Thymus (tissue), 11 donors: ENCODE results near the gene PSMF1. TPM values are rescaled to one million over a fixed set of nuclear protein-coding genes. Genes with fewer than 3 reads are reported as not detected.

Source experiments
- DNase-seq, 9 donors: peaks; one replicate each; pipeline ENCODE4 v3.0.0-alpha.2; 2013; ENCODE audit warnings: low spot score in 9 of 9, low read depth in 6 of 9, missing footprints in 1 of 9
- H3K27ac ChIP-seq, 2 donors: one replicate each; pipeline ENCODE4 v1.5.1; 2013; ENCODE audit warnings: control low read depth in 1 of 2, low read depth in 1 of 2, low read length in 1 of 2, mild to moderate bottlenecking in 1 of 2, moderate library complexity in 1 of 2
- H3K27me3 ChIP-seq, 2 donors: one replicate each; pipeline ENCODE4 v1.5.1; 2013; ENCODE audit warnings: low read length in 1 of 2; ENCODE audit not compliant: control insufficient read depth in 2 of 2, insufficient read depth in 1 of 2
- H3K36me3 ChIP-seq, 2 donors: one replicate each; pipeline ENCODE4 v1.5.1; 2013; ENCODE audit warnings: low read length in 1 of 2, mild to moderate bottlenecking in 1 of 2, moderate library complexity in 1 of 2; ENCODE audit not compliant: control insufficient read depth in 2 of 2, insufficient read depth in 2 of 2
- H3K4me1 ChIP-seq, 2 donors: one replicate each; pipeline ENCODE4 v1.5.1; 2013; ENCODE audit warnings: low read length in 2 of 2; ENCODE audit not compliant: control insufficient read depth in 2 of 2, insufficient read depth in 2 of 2
- H3K4me3 ChIP-seq, 2 donors: one replicate each; pipeline ENCODE4 v1.5.1; 2013; ENCODE audit warnings: low read length in 2 of 2, control low read depth in 1 of 2, mild to moderate bottlenecking in 1 of 2
- H3K9me3 ChIP-seq, 2 donors: one replicate each; pipeline ENCODE4 v1.5.1; 2013; ENCODE audit warnings: low read length in 1 of 2, mild to moderate bottlenecking in 1 of 2; ENCODE audit not compliant: control insufficient read depth in 2 of 2, insufficient read depth in 1 of 2
- WGBS: extraction: QIAGEN DNeasy Blood & Tissue Kit; methylation state at CpG from one replicate; pipeline ENCODE4 v1.1.7; 2013; 5-methylcytosine and 5-hydroxymethylcytosine counted together
- polyA plus RNA-seq: library from polyadenylated mRNA; stranded (reverse); fragments of 200-250 nt; gene quantifications from one replicate; pipeline ENCODE4 v1.2.3, GENCODE V29; 2013
- total RNA-seq: library from RNA; stranded (reverse); fragments of 120-200 nt; gene quantifications from one replicate; pipeline ENCODE4 v1.2.4, GENCODE V29; 2013
- donor health status: healthy.

Gene PSMF1
- total and polyA plus RNA-seq, 2 donors, result 30.0 to 47.3 TPM

DNA sequence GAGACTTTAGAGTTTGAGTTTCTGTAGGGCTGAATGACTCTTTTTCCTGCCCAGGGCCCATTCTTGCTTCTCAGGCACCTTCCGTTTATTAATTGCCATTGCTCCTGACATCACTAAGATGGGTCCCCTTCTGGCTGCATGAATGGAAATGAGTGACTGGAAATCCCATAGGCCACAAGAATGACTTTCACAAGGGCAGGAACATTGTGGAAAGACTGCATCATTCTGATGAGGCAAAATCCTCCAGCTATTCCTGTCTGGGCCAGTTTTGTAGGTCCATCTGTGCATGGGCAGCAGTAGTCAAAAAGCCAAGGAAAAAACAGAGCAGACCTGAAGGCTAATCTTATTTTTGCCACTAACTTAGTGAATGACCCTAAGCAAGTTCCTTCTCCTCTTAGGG, 47.1 kb downstream of the PSMF1 start:
- no peak for DNase-seq
- 98% methylated on average over 1 of the region's 1 CpG for WGBS

DNA sequence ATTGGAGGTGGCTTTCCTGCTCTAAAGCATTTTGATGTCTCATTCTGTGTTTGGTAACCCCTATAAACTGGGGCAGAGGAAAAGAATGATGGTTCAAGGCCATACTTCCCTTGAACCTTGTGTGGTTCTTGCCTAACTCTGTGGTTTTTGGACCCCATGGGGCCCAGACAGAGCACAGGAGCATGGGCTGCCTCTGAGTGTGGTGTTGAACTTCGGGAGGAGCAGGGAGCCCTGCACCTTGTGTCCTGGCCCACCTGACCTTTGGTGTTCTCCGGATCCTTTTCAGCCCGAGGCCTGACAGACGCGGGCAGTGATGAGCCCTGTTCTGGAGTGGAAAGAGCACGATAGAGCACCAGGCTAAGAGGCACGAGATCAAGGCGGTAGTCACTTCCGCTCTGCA, 47.5 kb downstream of the PSMF1 start:
- H3K36me3 ChIP-seq, result peaks cover 68 to 86% of the 10 kb centered on the region in 2 donors
- 96% methylated on average over 9 of the region's 9 CpGs for WGBS
- no peak overlapping the region for H3K4me3 ChIP-seq
- no peaks in the 10 kb centered on the region for H3K9me3 ChIP-seq
- H3K4me1 ChIP-seq, result no peaks in the 10 kb centered on the region
- DNase-seq, result no peak
- H3K27me3 ChIP-seq, result no peaks in the 10 kb centered on the region
- no peak overlapping the region for H3K27ac ChIP-seq

More for the DNA sequence above, 47.1 kb downstream of the PSMF1 start:
- H3K27me3 ChIP-seq, result no peaks in the 10 kb centered on the region
- H3K36me3 ChIP-seq, result peaks cover 70 to 86% of the 10 kb centered on the region in 2 donors
- no peak overlapping the region for H3K4me3 ChIP-seq
- H3K9me3 ChIP-seq, result no peaks in the 10 kb centered on the region
- H3K27ac ChIP-seq, result no peak overlapping the region
- no peaks in the 10 kb centered on the region for H3K4me1 ChIP-seq

DNA sequence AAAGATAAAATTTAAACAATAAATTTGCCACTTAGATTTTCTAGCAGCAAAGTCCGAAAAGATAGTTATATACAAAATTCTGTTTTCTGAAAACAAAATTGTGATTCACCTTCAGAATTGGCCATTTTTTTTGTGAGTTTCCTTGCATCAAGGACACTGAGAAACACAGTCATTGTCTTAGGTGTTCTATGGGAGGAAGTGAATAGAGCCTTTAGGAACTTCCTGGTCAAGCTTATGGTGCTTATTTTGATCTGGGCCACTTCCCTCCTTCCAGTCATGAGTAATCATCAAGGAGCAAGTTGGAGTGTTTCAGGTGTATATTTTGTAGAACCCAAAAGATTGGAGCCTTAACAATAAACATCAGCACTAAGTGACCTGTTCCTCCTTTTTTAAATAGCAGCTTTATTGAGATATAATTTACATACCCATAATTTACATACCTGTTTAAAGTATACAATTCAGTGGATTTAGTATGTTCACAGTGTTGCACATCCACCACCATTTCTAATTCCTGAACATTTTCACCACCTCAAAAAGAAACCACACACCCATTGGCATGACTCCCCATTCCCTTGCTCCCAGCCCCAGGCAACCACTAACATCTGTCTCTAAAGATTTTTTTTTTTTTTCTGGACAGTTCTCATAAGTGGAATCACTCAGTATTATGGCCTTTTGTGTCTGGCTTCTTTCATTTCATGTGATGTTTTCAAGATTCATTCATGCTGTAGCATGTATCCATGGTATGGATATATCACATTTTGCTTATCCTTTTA, 48.7 kb downstream of the PSMF1 start:
- no peaks in the 10 kb centered on the region for H3K27me3 ChIP-seq
- H3K27ac ChIP-seq, result no peak overlapping the region
- no peaks in the 10 kb centered on the region for H3K4me1 ChIP-seq
- no peaks in the 10 kb centered on the region for H3K9me3 ChIP-seq
- 96% methylated on average over 1 of the region's 1 CpG for WGBS
- DNase-seq, result no peak
- H3K4me3 ChIP-seq, result no peak overlapping the region
- H3K36me3 ChIP-seq, result peaks cover 67 to 76% of the 10 kb centered on the region in 2 donors

DNA sequence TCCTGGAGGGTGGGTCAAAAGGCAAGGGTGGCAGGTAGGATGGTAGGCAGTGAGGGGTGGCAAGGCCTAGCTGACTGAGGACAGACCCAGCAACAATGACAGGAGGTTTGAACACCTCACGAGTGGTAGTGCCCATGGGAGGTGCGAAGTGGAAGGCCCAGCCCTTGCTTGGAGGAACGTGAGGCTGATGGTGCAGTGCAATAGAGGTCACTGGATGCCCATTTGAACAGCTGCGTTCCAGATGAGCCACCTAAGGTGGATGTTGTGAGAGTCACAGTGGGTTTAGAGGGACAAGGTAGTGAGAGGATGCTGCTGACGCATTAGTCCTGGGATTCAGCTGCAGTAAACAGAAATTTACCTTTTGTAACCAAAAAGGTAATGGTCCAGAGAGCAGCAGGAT, 50.8 kb downstream of the PSMF1 start:
- over 99% methylated on average over 5 of the region's 5 CpGs for WGBS
- no peaks in the 10 kb centered on the region for H3K9me3 ChIP-seq
- no peak for DNase-seq
- H3K27ac ChIP-seq, result no peak overlapping the region
- H3K36me3 ChIP-seq, result peaks cover 56 to 63% of the 10 kb centered on the region in 2 donors
- no peaks in the 10 kb centered on the region for H3K4me1 ChIP-seq
- no peaks in the 10 kb centered on the region for H3K27me3 ChIP-seq
- no peak overlapping the region for H3K4me3 ChIP-seq

DNA sequence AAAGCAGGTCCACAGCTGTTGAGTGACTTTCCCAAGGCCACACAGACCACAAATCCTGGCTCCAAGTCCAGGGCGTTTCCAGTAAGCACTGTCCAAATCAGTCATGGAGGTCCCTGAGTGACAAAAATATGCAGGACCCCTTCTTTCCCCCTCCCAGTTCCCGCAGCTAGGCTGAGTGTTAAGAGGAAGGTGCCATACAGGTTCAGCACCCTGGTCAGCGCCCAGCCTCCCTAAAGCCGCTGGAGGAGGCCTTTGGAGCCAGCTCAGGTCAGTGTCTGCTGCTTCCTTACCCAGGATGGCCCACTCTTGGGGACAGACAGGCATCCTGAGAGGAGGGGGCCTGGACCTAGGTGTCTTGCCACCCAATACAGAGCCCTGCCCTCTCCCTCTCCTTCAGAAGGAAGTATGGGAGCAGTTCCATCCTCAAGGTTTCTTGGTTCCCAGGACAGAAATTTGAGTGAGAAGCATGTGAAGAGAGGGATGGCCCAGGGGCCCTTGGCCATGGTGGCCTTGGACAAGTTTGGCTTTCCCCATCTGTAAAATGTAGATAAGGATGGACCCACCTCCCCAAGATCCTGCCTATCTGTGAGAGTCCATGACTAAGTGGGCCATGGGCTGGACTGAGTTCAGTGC, 53.2 kb downstream of the PSMF1 start:
- Histone ChIP-seq H3K4me1 (no peaks in the 10 kb centered on the region), H3K27ac (no peak overlapping the region), H3K9me3 (no peaks in the 10 kb centered on the region), H3K27me3 (no peaks in the 10 kb centered on the region), H3K36me3 (peaks cover 33 to 44% of the 10 kb centered on the region in 2 donors), H3K4me3 (no peak overlapping the region)
- peak in 6 of 9 donors; percentile 16 to 54 (median 30) for DNase-seq
- 93% methylated on average over 4 of the region's 4 CpGs for WGBS

DNA sequence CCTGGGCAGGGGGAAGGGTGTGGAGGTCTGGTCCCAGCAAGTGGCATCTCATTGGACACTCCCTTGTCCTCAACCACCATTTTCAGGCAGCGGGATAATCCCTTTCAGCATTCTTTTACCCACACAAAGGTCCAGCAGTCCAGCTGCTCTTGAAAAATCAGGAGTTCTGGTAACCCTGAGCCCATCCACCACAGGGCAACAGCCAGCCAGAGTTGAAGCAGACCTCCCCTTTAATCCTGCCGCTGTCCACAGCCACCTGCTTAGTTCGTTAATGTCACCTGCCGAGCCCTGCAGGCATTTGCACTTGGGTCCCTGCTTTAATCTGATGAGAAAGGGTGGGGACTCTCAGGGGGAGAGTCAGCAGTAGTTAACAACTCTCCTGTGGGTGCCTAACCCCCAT, 55.3 kb downstream of the PSMF1 start:
- no peak for DNase-seq
- Histone ChIP-seq H3K27ac (no peak overlapping the region), H3K27me3 (no peaks in the 10 kb centered on the region), H3K9me3 (no peaks in the 10 kb centered on the region), H3K36me3 (peaks cover 22 to 30% of the 10 kb centered on the region in 2 donors), H3K4me3 (no peak overlapping the region), H3K4me1 (no peaks in the 10 kb centered on the region)
- 97% methylated on average over 4 of the region's 4 CpGs for WGBS

DNA sequence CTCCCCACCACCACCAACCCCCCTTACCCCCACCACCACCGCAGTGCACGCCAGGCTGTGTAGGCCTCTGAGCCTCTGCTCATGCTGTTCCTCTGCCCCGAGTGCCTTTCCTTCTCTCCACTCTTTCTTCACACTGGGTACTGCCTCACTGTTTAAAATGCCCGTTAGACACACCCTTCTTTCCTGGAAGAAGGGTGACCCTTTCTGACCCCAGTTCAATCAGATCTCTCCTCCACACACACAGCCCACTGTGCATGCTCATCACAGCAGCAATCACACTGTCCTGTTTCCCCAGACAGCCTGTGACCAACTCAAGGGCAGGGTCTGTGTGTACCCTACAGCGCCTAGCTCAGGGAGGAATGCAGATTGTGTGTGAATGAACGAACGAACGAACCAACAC, 56.4 kb downstream of the PSMF1 start:
- H3K36me3 ChIP-seq, result peaks cover 15 to 20% of the 10 kb centered on the region in 2 donors
- no peaks in the 10 kb centered on the region for H3K9me3 ChIP-seq
- H3K27me3 ChIP-seq, result no peaks in the 10 kb centered on the region
- no peak overlapping the region for H3K27ac ChIP-seq
- no peak for DNase-seq
- 98% methylated on average over 8 of the region's 8 CpGs for WGBS
- H3K4me1 ChIP-seq, result no peaks in the 10 kb centered on the region
- H3K4me3 ChIP-seq, result no peak overlapping the region

DNA sequence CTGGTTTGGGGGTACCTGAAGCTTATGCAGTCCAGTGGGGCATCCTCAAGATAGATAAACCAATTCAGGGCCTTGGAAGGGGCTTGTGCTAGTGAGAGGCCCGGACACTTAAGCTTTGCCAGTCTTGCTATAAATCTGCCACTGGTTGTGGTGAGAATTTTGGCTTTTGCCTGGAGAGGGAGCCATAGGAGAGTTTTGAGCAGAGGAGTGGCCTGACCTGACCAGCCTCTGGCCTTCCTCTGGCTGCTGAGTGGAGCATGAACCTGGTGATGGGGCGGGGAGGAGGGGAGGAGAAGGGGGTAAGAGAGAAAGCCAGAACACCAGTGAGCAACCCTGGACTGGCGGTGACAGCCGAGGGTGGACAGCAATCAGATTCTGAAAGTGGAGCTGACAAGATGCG, 59.3 kb downstream of the PSMF1 start:
- Histone ChIP-seq H3K4me3 (no peak overlapping the region), H3K36me3 (peaks cover 3 to 7% of the 10 kb centered on the region in 2 donors), H3K27ac (no peak overlapping the region), H3K9me3 (no peaks in the 10 kb centered on the region), H3K27me3 (peaks cover under 1 to 6% of the 10 kb centered on the region in 2 donors), H3K4me1 (no peaks in the 10 kb centered on the region)
- WGBS, result 96% methylated on average over 5 of the region's 5 CpGs
- DNase-seq, result no peak

DNA sequence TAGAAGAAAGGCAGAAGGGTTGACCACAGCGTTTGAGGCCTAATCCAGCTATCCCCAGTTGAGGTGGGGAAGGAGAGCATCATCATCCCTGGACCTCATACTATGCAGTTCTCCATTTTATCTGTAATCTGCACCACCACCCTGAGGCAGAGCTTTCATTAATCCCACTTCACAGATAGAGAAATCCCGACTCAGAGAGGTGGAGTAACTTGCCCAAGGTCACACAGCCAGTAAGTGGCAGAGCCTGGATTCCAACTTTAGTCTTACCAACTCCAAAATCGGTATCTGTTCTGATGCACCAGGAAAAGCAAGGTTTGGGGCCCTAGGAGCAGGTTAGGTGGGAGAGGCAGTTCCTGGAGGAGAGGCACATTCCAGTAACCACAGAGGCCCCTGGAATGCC, 59.7 kb downstream of the PSMF1 start:
- no peak for DNase-seq
- Histone ChIP-seq H3K9me3 (no peaks in the 10 kb centered on the region), H3K27me3 (peaks cover 5 to 10% of the 10 kb centered on the region in 2 donors), H3K27ac (no peak overlapping the region), H3K36me3 (peaks cover 0 to 7% of the 10 kb centered on the region in 2 donors), H3K4me3 (no peak overlapping the region), H3K4me1 (no peaks in the 10 kb centered on the region)
- WGBS, result 96% methylated on average over 3 of the region's 3 CpGs
